CD4-positive, alpha-beta T cell treated with Interleukin-21 for 1 hour (primary cell): ENCODE measurements around the gene SPEF2.

Source experiments
- DNase-seq: peaks from one replicate; pipeline ENCODE4 v3.0.0-alpha.2; 2020

SPEF2 gene, protein sequence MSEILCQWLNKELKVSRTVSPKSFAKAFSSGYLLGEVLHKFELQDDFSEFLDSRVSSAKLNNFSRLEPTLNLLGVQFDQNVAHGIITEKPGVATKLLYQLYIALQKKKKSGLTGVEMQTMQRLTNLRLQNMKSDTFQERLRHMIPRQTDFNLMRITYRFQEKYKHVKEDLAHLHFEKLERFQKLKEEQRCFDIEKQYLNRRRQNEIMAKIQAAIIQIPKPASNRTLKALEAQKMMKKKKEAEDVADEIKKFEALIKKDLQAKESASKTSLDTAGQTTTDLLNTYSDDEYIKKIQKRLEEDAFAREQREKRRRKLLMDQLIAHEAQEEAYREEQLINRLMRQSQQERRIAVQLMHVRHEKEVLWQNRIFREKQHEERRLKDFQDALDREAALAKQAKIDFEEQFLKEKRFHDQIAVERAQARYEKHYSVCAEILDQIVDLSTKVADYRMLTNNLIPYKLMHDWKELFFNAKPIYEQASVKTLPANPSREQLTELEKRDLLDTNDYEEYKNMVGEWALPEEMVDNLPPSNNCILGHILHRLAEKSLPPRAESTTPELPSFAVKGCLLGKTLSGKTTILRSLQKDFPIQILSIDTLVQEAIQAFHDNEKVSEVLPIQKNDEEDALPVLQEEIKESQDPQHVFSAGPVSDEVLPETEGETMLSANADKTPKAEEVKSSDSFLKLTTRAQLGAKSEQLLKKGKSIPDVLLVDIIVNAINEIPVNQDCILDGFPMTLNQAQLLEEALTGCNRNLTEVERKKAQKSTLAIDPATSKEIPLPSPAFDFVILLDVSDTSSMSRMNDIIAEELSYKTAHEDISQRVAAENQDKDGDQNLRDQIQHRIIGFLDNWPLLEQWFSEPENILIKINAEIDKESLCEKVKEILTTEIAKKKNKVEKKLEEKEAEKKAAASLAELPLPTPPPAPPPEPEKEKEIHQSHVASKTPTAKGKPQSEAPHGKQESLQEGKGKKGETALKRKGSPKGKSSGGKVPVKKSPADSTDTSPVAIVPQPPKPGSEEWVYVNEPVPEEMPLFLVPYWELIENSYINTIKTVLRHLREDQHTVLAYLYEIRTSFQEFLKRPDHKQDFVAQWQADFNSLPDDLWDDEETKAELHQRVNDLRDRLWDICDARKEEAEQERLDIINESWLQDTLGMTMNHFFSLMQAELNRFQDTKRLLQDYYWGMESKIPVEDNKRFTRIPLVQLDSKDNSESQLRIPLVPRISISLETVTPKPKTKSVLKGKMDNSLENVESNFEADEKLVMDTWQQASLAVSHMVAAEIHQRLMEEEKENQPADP (N-terminal part only)

DNA sequence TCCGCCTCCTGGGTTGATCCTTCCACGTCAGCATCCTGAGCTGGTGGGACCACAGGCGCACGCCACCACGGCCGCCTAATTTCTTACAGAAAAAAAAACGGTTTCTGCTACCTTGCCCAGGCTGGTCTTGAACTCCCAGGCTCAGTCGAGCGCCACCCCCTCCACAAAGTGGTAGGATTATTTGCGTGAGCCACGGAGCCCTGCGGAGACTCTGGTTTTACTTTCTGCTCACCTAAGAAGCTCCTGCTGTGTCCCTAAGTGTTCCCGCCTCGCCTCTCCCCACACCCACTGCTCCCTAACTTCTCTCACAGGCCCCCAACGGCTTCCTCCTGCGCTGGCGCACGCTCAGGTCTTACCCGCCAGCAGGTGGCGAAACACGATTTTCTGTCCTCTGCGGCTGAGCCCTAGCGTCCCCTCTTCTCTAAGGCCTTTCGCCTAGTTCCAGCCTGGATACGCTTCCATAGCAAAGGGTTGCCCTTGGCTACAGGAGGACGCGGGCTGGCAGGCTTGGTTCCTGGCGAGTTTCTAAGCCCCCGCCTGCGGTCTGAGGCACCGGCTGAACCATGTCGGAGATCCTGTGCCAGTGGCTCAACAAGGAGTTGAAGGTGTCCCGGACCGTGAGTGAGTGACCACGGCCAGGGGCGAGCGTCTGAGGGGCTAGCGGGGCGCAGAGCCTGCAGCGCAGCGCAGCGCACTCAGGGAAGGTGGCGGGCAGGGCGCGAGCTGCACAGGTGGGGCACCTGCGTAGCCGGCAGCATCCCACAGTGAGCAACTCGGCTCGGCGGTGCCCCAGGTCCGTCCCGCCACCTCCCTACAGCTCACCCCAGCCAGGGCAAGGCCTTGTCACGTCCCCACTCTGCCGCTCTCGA, at the start of gene SPEF2:
SPEF2 (plus strand) TSS at position 429 of the 869 bp plus-strand sequence; CDS start at position 564, 135 bp downstream.
- DNase-seq: peak; percentile 82

GRCh38 chr5:35575578-35575977, 42.1 kb upstream of the SPEF2 start:
- DNase-seq: no peak

DNA sequence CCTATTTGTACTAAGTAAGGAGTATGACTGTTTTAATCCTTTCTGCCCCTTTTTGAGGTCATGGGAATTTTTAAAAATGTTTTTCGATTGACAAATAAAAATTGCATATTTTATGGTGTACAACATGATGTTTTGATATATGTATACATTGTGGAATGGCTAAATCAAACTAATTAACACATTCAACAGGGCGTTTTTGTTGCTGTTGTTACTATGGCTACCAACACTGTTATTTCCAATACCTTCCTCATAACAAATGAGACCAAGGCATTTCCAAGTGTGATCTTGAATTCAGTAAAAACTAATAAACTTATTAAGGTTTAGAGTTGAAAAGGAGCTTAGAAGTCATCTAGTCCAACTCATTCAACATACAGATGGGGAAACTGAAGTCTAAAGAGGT, 30.2 kb upstream of the SPEF2 start:
- no peak for DNase-seq

- DNase-seq: no peak
Measured at GRCh38 chr5:35593338-35593737, 24.3 kb upstream of the SPEF2 start.

GRCh38 chr5:35598707-35599370, 18.8 kb upstream of the SPEF2 start:
- no peak for DNase-seq

DNA sequence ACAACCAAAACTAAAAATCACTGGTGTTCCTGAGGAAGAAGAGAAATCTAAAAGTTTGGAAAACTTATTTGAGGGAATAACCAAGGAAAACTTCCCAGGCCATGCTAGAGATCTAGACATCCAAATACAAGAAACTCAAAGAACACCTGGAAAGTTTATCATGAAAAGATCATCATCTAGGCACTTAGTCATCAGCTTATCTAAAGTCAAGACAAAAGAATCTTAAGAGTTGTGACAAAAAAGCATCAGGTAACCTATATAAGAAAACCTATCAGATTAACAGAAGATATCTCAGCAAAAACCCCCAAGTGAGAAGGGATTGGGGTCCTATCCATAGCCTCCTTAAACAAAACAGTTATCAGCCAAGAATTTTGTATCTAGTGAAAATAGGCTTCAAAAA, 17.1 kb upstream of the SPEF2 start:
- DNase-seq: no peak

- no peak for DNase-seq
Measured at GRCh38 chr5:35608881-35609779, 8.5 kb upstream of the SPEF2 start.

DNA sequence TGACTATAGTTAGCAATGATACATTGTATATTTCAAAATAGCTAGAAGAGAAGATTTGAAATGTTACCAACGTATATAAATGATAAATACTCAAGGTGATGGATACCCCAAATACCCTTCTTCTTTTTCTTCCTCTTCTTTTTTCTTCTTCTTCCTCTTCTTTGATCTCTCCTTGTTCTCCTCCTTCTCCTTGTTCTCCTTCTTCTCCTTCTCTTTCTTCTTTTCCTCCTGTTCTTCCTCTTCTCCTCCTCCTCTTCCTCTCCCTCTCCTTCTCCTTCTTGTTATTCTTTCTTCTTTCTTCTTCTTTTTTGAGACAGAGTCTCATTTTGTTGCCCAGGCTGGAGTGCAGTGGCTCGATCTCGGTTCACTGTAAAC, 616 bp upstream of the SPEF2 start:
- no peak for DNase-seq

GRCh38 chr5:35618304-35618636, 607 bp downstream of the SPEF2 start:
- DNase-seq: no peak

- DNase-seq: no peak
Measured at GRCh38 chr5:35618781-35619180, 1.1 kb downstream of the SPEF2 start.

- no peak for DNase-seq
Measured at GRCh38 chr5:35622974-35623373, 5.3 kb downstream of the SPEF2 start.

DNA sequence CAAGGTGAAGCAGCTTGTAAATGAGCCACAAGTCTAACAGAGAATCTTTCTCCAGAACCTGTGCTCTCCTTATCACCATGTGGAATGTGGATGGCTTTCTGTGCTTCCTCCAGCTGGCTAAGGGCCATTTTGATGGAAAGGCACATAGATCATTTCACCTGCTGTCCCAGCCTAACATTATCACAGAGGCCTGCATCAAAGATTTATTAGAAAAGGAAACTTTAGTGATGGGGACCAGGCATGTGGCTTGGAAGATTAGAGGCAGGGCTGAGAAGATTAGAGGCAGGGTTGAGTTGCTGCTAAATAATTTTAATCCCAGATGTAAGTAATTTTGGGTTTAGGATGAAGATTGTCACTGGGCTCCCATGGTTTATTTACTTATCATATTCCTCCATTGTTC, 6.3 kb downstream of the SPEF2 start:
- no peak for DNase-seq

GRCh38 chr5:35626108-35626507, 8.4 kb downstream of the SPEF2 start:
- DNase-seq: no peak

GRCh38 chr5:35626553-35626952, 8.9 kb downstream of the SPEF2 start:
- no peak for DNase-seq

DNA sequence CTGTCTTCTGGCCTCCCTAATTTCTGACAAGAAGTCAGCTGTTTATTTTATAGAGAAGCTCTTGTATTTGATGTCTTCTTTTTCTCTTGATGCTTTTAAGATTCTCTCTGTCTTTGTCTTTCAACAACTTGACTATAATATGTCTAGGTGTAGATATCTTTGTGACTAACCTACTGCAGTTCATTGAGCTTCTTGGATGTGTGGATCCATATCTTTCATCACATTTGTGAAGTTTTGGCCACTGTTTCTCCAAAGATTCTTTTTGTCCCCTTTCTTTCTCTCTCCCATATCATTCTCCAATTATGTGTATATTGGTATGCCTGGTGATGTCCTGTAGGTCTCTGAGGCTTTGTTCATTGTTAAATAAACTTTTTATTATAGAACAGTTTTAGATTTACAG, 16.7 kb downstream of the SPEF2 start:
- DNase-seq: no peak

DNA sequence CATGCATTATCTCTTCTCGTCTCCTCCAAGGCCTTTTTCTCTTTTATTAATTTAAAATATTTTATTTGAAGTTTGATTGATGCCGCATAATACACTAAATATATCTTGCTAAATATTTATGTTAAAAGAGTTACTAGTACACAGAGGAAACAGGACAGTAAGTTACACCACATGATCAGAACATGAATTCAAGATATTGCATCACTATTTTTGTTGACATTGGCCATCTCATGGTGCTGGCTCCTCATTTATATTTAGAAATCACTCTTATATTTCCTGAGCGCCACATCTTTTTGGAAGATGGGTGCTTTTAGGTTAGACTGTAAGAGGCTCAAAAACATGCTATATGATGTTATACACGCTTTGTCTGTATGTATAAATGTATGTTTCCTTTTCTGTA, 23.0 kb downstream of the SPEF2 start:
- no peak for DNase-seq

DNA sequence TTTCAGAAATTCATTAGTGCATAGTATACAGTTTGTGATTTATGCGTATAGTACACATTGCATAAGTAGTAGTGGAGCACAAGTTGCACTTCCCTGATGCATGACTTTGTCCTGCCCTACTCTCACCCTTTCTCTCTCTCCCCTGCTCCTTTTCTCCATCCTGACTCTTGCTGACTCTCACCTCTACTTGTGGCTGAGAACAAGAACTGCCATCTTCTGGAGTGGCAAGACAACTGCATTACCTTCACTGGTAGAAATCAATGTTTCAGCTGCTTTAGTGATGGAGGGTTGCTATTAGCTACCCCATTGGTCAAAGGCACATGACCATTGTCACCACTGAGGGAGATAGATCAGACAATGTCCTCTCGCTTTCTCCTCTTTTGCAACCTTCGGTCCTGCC, 26.9 kb downstream of the SPEF2 start:
- no peak for DNase-seq

GRCh38 chr5:35647128-35647527, 29.5 kb downstream of the SPEF2 start:
- DNase-seq: no peak

- no peak for DNase-seq
Measured at GRCh38 chr5:35647712-35648111, 30.0 kb downstream of the SPEF2 start.

- peak; percentile 76 for DNase-seq
Measured at GRCh38 chr5:35651002-35651756, 33.5 kb downstream of the SPEF2 start.
